ENCODE data around the gene AIFM3.

DNA sequence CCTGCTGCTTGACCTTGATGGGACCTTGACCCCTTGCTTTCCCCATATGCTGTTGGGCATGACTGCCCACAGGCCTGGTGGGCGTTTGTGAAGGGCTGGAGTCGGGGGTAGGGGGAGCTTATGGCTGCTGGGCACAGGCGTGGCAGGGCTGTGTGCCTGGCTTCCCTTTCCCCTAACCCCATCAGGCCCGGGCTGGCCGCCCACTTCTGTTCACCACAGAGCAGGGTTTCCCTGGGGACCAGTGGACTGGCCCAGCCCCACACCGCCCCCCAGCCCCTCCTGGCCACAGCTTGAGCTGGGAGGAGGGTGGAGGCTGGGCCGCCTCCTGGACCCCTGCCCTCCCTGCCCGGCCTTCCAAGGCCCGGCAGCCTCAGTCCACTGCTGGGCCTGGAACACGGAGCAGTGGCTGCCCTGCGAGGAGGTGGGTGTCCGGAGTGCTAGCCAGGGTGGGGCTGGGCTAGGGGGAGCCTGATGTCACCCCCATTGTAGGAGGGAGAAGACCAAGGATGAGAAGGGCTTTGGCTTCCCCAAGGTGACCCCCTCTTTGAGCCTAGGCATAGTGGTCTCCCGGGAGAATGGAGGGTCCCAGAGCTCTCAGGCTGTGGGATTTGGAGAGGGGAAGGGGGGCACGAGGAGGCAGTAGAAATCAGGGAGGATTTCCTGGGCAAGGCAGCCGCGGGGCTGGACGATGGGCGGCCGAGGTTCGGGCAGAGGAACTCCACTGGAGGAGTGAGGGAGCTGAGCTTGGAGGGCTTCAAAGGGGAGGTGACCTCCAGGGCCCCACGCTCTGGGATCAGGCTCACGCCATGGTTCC, at the start of gene AIFM3:
- TF ChIP-seq, protein P1, sequence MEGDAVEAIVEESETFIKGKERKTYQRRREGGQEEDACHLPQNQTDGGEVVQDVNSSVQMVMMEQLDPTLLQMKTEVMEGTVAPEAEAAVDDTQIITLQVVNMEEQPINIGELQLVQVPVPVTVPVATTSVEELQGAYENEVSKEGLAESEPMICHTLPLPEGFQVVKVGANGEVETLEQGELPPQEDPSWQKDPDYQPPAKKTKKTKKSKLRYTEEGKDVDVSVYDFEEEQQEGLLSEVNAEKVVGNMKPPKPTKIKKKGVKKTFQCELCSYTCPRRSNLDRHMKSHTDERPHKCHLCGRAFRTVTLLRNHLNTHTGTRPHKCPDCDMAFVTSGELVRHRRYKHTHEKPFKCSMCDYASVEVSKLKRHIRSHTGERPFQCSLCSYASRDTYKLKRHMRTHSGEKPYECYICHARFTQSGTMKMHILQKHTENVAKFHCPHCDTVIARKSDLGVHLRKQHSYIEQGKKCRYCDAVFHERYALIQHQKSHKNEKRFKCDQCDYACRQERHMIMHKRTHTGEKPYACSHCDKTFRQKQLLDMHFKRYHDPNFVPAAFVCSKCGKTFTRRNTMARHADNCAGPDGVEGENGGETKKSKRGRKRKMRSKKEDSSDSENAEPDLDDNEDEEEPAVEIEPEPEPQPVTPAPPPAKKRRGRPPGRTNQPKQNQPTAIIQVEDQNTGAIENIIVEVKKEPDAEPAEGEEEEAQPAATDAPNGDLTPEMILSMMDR (IDR thresholded peaks at IDR 0.05; ENCODE audit: poor library complexity, severe bottlenecking), result no peak
- no peak for TF ChIP-seq EZH2 (IDR thresholded peaks at IDR 0.05; ENCODE audit: borderline replicate concordance, insufficient read depth, low read length, poor library complexity, severe bottlenecking)
- no peak for TF ChIP-seq RAD21 (conservative IDR thresholded peaks at IDR 0.05)
- no peak for TF ChIP-seq EP300 (conservative IDR thresholded peaks at IDR 0.05; ENCODE audit: poor library complexity, severe bottlenecking)
- TF ChIP-seq, protein P2, sequence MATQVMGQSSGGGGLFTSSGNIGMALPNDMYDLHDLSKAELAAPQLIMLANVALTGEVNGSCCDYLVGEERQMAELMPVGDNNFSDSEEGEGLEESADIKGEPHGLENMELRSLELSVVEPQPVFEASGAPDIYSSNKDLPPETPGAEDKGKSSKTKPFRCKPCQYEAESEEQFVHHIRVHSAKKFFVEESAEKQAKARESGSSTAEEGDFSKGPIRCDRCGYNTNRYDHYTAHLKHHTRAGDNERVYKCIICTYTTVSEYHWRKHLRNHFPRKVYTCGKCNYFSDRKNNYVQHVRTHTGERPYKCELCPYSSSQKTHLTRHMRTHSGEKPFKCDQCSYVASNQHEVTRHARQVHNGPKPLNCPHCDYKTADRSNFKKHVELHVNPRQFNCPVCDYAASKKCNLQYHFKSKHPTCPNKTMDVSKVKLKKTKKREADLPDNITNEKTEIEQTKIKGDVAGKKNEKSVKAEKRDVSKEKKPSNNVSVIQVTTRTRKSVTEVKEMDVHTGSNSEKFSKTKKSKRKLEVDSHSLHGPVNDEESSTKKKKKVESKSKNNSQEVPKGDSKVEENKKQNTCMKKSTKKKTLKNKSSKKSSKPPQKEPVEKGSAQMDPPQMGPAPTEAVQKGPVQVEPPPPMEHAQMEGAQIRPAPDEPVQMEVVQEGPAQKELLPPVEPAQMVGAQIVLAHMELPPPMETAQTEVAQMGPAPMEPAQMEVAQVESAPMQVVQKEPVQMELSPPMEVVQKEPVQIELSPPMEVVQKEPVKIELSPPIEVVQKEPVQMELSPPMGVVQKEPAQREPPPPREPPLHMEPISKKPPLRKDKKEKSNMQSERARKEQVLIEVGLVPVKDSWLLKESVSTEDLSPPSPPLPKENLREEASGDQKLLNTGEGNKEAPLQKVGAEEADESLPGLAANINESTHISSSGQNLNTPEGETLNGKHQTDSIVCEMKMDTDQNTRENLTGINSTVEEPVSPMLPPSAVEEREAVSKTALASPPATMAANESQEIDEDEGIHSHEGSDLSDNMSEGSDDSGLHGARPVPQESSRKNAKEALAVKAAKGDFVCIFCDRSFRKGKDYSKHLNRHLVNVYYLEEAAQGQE (IDR thresholded peaks at IDR 0.05; ENCODE audit: borderline replicate concordance), result no peak
- TF ChIP-seq POLR2AphosphoS5 (IDR thresholded peaks at IDR 0.05), result no peak
- no peak for TF ChIP-seq SMC3 (conservative IDR thresholded peaks at IDR 0.05; ENCODE audit: poor library complexity)
- no peak for TF ChIP-seq TAF1 (IDR thresholded peaks at IDR 0.05; ENCODE audit: low read depth)

Data from neural cell (in vitro differentiated cells).